CD4-positive, alpha-beta T cell treated with Interleukin-10 for 1 hour (primary cell): ENCODE measurements around the gene E2F6.
"Not testable (repeated sequence)": the region's sequence is repeated elsewhere in the genome, so short reads cannot be mapped to it uniquely, and the experiment has no call there.

Experiments used
- DNase-seq: peaks from one replicate; pipeline ENCODE4 v3.0.0-alpha.2; 2020

The E2F6 gene

GRCh38 chr2:11411768-11412448, 54.1 kb downstream of the E2F6 start:
- DNase-seq = peak; percentile 4

GRCh38 chr2:11411244-11411643, 54.7 kb downstream of the E2F6 start:
- DNase-seq = no peak

- no peak for DNase-seq
Measured at GRCh38 chr2:11410101-11410500, 55.9 kb downstream of the E2F6 start.

- DNase-seq = no peak
Measured at GRCh38 chr2:11409572-11409959, 56.4 kb downstream of the E2F6 start.

GRCh38 chr2:11408959-11409571, 56.9 kb downstream of the E2F6 start:
- DNase-seq = no peak

GRCh38 chr2:11407413-11407812, 58.5 kb downstream of the E2F6 start:
- DNase-seq = no peak

GRCh38 chr2:11406958-11407381, 59.0 kb downstream of the E2F6 start:
- no peak for DNase-seq

GRCh38 chr2:11406267-11406957, 59.5 kb downstream of the E2F6 start:
- no peak for DNase-seq

GRCh38 chr2:11405599-11406266, 60.2 kb downstream of the E2F6 start:
- DNase-seq = no peak

- not testable (repeated sequence) for DNase-seq
Measured at GRCh38 chr2:11405074-11405406, 60.9 kb downstream of the E2F6 start.

- DNase-seq = no peak
Measured at GRCh38 chr2:11404376-11405073, 61.4 kb downstream of the E2F6 start.

- DNase-seq = no peak
Measured at GRCh38 chr2:11402436-11402835, 63.5 kb downstream of the E2F6 start.

- DNase-seq = no peak
Measured at GRCh38 chr2:11399438-11399762, 66.6 kb downstream of the E2F6 start.

- no peak for DNase-seq
Measured at GRCh38 chr2:11398750-11399437, 67.1 kb downstream of the E2F6 start.

- no peak for DNase-seq
Measured at GRCh38 chr2:11397513-11397912, 68.4 kb downstream of the E2F6 start.

- DNase-seq = no peak
Measured at GRCh38 chr2:11396467-11397445, 69.2 kb downstream of the E2F6 start.

- no peak for DNase-seq
Measured at GRCh38 chr2:11396021-11396420, 69.9 kb downstream of the E2F6 start.

- no peak for DNase-seq
Measured at GRCh38 chr2:11395389-11395788, 70.6 kb downstream of the E2F6 start.
